Stomach (tissue), 4 donors: ENCODE data around the gene RNF34.

ENCODE experiments used
- EP300 ChIP-seq: sonication (generic); formaldehyde crosslinking; IDR thresholded peaks from one replicate; pipeline ENCODE4 v1.6.1; 2017; ENCODE audit warnings: antibody characterized with exemption
- POLR2A ChIP-seq, 4 donors: fragments of 450-650 bp; IDR thresholded peaks; one replicate each; pipeline ENCODE4 v1.6.1; 2016; ENCODE audit warnings: antibody characterized with exemption in 4 of 4, control low read depth in 2 of 4, mild to moderate bottlenecking in 1 of 4, moderate library complexity in 1 of 4
- POLR2AphosphoS5 ChIP-seq, 3 donors: sonication (generic); formaldehyde crosslinking; IDR thresholded peaks; one replicate each; pipeline ENCODE4 v1.6.1; 2016; ENCODE audit warnings: antibody characterized with exemption in 3 of 3
- TF ChIP-seq, protein P1 (sequence below), 7 experiments: fragments of 450-650 bp in 4 of 7; fragments of 200-600 bp in 3 of 7; sonication (generic) in 3 of 7; IDR thresholded peaks; one replicate each; pipeline ENCODE4 v1.5.1; 2016 to 2019; ENCODE audit warnings: antibody characterized with exemption in 7 of 7, control low read depth in 2 of 7, mild to moderate bottlenecking in 1 of 7

DNA sequence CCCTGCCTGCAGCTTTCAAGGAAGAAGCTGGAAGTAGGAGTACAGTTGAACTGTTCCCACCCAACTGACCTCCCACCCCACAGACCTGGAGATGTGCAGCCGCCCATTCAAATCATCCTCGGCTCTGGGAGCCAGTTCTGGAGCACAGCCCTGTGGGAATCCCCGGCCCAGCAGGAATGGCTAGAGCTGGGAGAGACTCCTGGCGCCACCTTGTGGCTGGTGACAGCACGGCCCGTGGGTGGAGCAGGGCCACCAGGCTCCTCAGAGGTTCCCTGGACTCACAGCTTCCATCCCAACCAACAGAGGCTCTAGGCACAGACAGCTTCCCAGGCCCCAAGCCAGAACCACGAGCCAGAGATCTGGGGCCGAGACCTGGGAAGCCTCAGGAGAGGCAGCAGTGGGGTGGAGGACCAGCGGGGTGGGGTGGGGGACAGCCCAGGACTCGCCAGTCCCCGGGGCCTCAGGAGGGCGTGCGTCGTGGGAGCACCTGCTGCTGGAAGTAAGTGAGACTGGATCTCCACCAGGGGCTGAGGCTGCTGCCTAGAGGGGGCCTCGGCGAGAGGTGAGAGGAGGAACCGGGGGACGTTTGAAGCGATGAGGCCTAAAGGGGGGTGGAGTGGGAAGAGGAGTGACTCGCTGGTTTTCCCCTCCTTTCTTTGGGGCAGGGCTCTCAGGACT lies 43.4 kb downstream of the RNF34 start:
- TF ChIP-seq, protein P1, sequence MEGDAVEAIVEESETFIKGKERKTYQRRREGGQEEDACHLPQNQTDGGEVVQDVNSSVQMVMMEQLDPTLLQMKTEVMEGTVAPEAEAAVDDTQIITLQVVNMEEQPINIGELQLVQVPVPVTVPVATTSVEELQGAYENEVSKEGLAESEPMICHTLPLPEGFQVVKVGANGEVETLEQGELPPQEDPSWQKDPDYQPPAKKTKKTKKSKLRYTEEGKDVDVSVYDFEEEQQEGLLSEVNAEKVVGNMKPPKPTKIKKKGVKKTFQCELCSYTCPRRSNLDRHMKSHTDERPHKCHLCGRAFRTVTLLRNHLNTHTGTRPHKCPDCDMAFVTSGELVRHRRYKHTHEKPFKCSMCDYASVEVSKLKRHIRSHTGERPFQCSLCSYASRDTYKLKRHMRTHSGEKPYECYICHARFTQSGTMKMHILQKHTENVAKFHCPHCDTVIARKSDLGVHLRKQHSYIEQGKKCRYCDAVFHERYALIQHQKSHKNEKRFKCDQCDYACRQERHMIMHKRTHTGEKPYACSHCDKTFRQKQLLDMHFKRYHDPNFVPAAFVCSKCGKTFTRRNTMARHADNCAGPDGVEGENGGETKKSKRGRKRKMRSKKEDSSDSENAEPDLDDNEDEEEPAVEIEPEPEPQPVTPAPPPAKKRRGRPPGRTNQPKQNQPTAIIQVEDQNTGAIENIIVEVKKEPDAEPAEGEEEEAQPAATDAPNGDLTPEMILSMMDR (IDR thresholded peaks at IDR 0.05), result peak in 5 of 7 experiments; percentile 79 to 91 (median 84)
- TF ChIP-seq POLR2AphosphoS5 (IDR thresholded peaks at IDR 0.05), result peak in 2 of 3 donors; percentile 7 to 42
- no peak for TF ChIP-seq POLR2A (IDR thresholded peaks at IDR 0.05)
- no peak for TF ChIP-seq EP300
